H7 (cell line): ENCODE results near the gene RNF227. TPM values are rescaled to one million over a fixed set of nuclear protein-coding genes. Genes with fewer than 3 reads are reported as not detected.

ENCODE experiments used
- DNase-seq: peaks from one replicate; pipeline ENCODE4 v3.0.0; 2012
- H3K27me3 ChIP-seq: 2 replicates; pipeline ENCODE4 v1.6.0; 2011; ENCODE audit warnings: mild to moderate bottlenecking, low read length; ENCODE audit not compliant: control insufficient read depth, insufficient read depth
- H3K36me3 ChIP-seq: replicated peaks from 2 replicates; pipeline ENCODE4 v1.5.1; 2011; ENCODE audit warnings: low read length; ENCODE audit not compliant: control insufficient read depth, insufficient read depth
- H3K4me3 ChIP-seq: 2 replicates; pipeline ENCODE4 v1.5.1; 2011; ENCODE audit warnings: low read depth, mild to moderate bottlenecking, control low read depth, low read length, moderate library complexity; ENCODE audit not compliant: insufficient read depth
- total RNA-seq: library from RNA; depleted of rRNA; stranded (reverse); fragments of >200 nt; shearing (Covaris generic); gene quantifications from 2 replicates; pipeline ENCODE4 v1.2.3, GENCODE V29; 2014

Gene RNF227
- total RNA-seq, 1 experiment from 2014 or later, result 0.17 TPM

DNA sequence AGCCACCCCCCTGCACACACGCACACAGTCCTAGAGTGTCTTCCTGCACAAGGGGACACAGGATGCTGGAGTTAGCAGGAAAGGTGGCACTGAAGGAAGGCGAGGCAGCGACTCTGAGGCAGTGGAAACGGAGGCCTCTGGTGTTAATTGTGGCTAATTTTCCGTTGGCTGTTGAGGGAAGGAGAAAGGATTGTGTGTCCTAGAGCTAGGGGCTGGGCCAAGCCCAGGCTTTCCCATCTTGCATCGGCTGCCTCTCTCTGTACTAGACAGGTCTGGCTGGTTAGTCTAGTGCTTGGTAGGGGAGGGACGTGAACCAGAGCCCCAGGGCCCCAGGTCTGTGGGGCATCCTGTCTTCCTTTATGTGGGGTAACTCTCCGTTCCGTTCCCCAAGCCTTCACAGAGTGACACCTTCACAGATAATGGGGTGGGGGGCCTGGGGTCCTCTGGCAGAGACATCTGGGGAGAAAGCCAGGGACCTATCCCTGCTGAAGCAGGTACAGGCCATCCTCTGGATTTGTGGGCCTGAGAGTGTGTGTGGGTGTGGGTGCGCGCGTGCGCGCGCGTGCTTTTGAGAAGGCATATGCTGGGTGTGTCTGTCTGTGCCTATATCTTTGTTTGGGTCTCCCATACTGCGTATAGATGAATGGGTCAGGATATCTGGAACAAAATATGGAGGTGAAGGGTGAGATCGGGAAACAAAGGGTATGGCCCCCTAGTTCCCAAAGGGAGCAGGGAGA lies 27.7 kb downstream of the RNF227 start, which contains the start of gene CHD3:
TSS of gene CHD3 (plus strand) at position 606 of the 737 bp plus-strand sequence. CDS start 212 bp downstream, outside the sequence.
- H3K36me3 ChIP-seq, result no peaks in the 10 kb centered on the region
- peak within 1 kb of the TSS; percentile 72 for H3K4me3 ChIP-seq
- peak; percentile 49 for DNase-seq
- H3K27me3 ChIP-seq, result peaks cover 17% of the 10 kb centered on the region

DNA sequence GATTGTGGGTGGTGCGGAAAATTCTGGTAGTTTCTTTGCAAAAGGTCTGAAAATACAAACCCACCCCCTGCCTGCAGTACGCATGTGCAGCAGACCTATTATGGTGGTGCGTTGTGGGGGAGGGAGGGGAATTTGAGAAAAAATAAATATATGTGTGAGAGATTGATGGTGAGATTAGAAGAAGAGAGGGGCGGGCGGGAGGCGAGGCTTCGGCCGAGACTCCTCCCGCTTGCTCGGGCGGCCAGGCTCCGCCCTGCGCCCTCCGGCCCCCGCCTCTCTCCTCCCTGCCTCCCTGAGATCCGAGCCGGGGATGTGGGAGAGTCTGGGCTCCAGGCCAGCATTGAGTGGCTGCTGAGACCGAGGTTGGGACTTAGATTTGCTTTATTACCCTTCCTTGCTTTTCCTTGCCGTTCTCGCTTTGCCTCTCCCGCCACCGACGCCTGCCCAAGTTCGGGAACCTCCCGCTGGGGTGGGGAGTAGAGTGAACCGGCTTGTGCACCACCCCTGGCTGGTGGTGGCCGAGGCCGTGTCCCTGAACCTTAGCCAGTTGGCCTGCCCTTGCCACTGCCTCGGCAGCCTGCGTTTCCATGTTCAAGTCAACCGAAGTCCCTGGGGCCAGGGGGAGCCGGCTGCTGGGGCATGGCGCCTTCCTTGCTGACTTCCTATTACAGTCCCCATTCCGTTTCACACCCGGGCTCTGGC lies 28.5 kb downstream of the RNF227 start:
- peaks cover 17% of the 10 kb centered on the region for H3K27me3 ChIP-seq
- DNase-seq, result peak; percentile 96
- peak overlapping the region; percentile 72 for H3K4me3 ChIP-seq
- no peaks in the 10 kb centered on the region for H3K36me3 ChIP-seq

DNA sequence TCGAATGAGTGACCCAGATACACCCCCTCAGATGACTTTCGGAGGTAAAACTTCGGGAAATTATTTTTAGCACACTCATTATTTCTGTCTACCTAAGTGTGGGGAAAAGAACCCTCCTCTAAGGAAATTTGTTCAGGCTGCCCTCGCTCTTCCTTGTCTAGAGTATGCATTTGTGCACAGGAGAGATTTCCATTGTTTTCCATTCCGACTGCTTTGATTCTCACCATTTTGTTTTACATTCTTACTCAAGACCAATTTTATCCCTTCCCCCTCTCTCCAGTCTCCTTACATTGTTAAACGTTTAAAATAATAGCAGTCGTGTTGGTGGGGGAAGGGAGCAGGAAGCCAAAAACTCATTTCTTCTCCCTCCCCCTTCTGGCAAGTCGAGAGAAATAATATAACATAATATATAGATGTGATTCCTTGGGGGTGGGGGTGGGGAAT lies 29.0 kb downstream of the RNF227 start:
- peak overlapping the region; percentile 72 for H3K4me3 ChIP-seq
- no peak for DNase-seq
- H3K36me3 ChIP-seq, result no peaks in the 10 kb centered on the region
- H3K27me3 ChIP-seq, result peaks cover 17% of the 10 kb centered on the region

DNA sequence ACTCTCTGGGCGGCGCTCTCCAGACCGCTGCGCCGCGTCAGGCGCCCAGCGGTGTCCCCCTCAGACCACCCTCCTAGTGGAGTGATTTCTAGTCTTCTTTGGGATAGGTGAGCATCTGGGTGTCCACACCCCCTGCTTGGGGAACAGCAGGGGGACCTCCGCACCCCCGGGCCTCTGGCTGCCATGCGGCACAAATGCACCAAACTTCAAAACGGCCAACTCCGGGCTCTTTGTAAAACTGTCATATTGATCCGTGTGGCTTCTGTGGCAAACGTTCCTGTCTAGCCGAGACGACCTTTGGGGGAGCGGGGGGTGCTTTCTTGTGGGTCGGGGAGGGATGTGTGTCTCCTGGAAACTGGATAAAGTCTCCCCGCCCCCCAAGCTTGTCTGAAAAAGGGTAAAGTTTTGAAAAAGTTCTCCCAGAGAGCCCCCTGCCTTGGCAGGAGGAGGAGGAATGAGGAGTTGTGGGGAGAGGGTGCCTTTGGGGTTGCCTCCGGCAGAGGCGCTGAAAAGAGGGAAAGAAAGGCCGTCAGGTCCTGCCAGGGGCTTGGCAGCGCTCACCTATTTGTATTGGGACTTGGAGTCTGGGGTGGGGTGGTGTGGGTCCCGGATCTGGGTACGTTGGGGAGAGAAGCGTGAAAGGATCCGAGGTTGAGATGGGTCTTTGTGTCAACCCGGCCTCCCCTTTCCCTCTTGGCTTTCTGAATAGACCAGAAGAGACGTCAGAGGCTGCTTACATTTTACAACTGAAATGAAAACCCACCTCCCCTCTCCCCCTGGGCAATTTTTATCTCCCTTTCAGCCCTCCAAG lies 29.7 kb downstream of the RNF227 start:
- DNase-seq, result peak; percentile 86
- no peaks in the 10 kb centered on the region for H3K36me3 ChIP-seq
- peak overlapping the region; percentile 72 for H3K4me3 ChIP-seq
- peaks cover 17% of the 10 kb centered on the region for H3K27me3 ChIP-seq

DNA sequence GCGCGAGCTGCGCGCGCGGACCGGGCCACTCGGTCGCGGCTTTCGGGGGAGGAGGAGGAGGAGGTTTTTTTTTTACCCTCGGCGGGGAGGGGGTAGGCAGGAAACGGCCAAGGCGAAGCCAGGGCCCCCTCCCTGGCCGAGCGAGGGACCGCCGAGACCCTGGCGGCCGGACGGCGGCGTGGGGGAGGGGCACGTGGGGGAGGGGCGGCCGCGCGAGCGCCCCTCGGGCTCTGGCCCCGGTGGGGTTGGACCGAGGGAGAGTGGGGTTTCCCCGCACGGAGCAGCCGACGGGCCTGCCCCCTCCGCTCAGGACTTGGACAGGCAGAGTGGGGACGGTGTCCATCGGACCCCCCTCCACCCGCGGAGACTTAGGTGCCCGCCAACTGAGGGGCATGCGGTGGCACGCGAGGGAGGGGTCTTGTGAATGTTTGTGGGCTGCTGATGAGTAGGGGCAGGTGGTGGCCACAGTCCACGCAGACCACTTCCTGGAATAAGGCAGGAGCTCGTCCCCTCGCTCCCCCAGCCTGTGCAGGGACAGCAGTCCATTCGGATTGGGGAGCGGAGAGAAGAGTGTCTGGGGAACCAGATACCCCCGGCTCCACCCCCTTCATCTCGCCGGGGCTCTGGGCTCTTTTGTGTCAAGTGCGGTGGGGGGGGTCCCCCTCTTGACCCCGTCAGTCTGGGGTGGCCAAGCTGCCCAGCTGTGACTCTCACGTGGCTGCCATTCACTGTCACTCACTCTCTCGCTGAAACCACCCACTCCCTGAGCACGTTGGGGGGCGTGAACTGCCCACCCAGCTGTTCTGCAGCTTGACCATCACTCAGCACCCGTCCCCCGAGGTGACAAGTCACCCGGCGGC lies 30.5 kb downstream of the RNF227 start:
- Histone ChIP-seq H3K27me3 (peaks cover 17% of the 10 kb centered on the region), H3K36me3 (no peaks in the 10 kb centered on the region), H3K4me3 (peak overlapping the region; percentile 72)
- peak; percentile 89 for DNase-seq

DNA sequence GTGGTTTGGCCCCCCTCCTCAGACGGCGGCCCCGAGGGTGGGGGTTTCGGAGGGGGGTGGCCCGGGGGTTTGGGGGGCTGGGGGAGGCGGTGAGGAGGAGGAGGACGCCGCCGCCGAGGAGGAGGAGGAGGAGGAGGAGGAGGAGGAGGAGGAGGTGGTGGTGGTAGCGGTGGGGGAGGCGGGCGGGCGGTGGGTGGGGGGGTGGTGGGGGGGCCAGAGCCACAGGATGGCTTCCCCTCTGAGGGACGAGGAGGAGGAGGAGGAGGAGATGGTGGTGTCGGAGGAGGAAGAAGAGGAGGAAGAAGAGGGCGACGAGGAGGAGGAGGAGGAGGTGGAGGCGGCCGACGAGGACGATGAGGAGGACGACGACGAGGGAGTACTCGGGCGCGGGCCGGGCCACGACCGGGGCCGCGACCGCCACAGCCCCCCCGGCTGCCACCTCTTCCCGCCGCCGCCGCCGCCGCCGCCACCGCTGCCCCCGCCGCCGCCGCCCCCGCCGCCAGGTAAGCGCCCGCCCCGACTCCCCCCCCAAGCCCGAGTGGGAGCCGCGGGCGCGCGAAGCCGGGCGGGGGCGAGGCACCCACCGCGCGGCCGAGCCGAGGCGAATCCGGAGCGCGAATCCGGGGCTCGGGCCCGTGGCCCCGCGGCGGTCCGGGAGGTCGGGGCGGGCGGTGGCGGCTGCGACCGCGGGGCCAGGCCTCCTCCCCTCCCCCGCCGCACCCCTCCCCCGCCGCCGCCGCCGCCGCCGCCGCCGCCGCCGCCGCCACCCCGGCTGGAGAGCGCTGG lies 31.3 kb downstream of the RNF227 start:
- Histone ChIP-seq H3K4me3 (peak overlapping the region; percentile 72), H3K36me3 (no peaks in the 10 kb centered on the region), H3K27me3 (peaks cover 17% of the 10 kb centered on the region)
- DNase-seq, result peak; percentile 81

DNA sequence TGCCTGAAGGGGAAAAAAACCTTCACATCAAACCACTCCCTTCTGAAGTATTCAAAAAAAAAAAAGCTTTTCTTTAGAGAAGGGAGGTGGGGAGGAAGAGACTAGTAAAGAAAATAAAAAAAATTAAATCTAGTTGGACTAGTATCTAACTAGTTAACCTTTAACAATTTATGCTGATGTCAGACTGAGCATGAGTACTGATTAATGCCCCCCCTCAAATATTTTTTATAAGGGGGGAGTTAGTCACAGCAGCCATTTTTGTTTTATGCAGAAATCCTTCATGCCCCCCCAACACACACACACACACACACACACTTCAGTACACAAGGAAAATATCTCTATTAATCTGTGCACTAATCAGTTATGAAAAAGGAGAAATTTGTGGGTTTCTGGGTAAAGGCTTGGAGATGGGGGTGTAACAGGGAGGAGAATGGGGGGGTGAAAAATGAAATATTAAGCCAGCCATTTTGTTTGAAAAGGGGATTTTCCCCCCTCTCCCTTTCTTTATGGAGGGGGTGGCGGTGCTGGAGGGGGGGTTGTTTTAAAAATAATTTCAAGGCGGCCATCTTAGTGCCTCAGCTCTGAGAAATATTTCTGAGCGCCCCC lies 32.2 kb downstream of the RNF227 start:
- no peaks in the 10 kb centered on the region for H3K36me3 ChIP-seq
- no peak for DNase-seq
- peaks cover 17% of the 10 kb centered on the region for H3K27me3 ChIP-seq
- no peak overlapping the region for H3K4me3 ChIP-seq

DNA sequence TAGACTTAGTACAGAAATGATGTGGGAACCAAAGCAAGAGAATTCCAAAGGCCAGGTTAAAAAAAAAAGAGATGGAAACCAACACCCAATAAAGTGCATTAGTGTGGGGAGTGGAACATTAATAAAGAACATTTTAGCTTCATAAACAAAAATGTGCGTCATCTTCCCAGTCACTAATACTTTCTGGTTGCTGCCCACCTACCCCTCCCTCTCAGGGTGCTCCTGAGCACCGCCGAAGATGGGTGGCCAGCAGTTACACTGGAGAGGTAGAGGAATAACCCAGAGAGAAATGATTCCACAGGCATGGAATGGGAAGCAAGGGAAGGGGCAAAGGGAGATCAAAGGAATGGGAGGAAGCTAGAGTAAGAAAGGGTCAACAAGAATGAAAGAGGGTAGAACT lies 33.5 kb downstream of the RNF227 start:
- peaks cover 17% of the 10 kb centered on the region for H3K27me3 ChIP-seq
- H3K36me3 ChIP-seq, result no peaks in the 10 kb centered on the region
- no peak for DNase-seq
- no peak overlapping the region for H3K4me3 ChIP-seq

DNA sequence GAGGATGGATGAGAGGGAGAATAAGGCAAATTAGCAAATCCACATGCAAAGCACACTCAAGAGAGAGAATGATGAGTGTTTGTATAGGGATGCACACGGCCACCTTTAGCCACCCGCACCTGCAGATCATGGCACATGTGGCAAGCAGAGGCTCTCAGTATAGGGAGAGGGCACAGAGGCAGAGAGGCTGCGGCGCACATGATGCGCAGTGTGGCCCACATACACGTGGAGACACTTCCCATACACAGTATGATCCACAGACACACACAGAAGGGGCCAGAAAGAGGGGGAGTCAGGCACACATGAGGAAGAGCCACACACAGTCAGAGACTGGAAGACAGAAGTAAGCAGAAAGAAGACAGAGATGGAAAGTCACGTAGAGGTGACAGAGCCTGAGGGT lies 34.0 kb downstream of the RNF227 start:
- no peaks in the 10 kb centered on the region for H3K36me3 ChIP-seq
- H3K4me3 ChIP-seq, result no peak overlapping the region
- peaks cover 16% of the 10 kb centered on the region for H3K27me3 ChIP-seq
- no peak for DNase-seq

DNA sequence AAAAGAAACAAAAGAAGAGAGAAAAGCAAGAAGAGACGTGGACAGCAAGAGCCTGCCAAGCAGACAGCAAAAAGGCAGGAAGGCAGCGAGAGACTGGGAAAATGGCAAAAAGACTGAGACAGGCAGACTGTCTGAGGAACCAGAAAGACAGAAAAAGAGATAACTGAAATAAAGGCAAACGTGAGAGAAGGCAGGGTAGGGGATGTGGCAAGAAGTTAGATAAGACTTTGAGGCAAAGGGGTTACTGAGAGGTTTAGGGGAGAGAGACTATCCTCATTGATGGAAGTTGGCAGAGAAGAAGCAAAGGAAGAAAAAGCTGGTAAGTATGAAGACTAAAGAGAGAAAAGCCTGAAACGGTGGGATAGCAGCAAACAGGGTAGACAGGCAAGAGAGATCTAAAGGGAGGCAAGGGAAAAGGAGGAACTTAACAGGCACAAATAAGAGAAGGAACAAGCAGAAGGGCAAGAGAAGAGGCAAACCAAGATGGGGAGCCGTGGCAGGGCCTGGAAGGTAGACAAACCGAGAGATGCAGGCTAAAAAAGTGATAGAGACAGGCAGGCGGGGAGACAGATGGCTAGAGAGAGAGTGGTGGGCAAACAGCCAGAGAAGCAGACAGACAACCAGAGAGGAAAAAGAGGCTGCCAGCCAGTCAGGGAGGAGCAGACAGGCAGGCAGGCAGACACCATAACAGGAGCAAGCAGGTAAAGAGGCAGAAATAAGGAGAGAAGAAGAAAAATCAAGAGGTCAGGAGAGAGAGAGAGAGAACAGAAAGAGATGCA lies 34.6 kb downstream of the RNF227 start:
- no peak for DNase-seq
- Histone ChIP-seq H3K27me3 (peaks cover 11% of the 10 kb centered on the region), H3K36me3 (no peaks in the 10 kb centered on the region), H3K4me3 (no peak overlapping the region)

DNA sequence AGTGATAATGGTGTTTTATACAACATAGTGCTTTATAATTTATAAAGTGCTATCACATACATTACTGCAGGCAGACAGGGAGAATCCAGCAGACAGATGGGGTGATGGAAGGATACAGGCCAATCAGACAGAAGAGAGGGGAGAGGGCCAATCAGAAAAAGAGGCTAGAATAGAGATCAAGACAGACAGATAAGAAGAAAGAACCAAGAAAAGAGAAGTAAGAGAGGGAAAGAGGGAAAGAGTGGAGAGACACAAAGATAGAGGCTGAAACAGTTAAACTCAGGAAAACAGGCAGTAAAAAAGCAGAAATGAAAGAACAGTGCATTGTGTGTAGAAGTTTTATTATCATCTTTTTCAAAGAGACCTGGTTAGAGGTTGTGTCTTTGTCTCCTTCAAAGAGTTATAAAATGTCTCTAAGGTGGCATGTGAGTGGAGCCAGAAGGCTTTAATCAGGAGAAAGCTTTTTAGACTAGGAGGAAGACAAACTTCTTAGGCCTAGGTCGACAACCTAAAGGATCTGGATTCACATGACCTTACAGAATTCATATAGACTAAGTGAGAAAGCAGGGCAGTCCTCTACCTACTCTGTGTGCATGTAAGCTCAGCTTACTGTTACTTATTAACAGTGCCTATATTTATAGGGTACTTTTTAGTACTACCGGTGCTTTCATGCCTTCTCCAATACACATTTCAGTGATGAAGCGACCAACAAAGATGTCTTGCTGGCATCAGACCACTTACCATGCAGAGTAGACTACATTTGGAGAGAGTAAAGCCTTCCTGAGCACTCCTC lies 35.8 kb downstream of the RNF227 start:
- H3K27me3 ChIP-seq, result no peaks in the 10 kb centered on the region
- no peak for DNase-seq
- H3K36me3 ChIP-seq, result no peaks in the 10 kb centered on the region
- H3K4me3 ChIP-seq, result no peak overlapping the region

DNA sequence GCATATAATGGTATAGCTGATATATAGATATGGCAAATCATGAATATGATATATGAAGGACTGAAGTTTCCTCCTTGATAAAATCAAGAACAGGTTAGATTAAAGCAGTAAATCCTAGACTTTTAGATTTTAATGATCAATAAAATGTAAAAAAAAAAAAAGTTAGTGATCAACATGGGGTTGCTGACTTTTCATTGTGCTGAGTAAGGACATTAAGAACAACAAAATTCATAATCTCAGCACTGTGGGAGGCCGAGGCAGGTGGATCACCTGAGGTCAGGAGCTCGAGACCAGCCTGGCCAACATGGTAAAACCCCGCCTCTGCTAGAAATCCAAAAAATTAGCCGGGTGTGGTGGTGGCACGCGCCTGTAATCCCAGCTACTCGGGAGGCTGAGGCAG lies 37.9 kb downstream of the RNF227 start:
- DNase-seq, result no peak
- Histone ChIP-seq H3K4me3 (no peak overlapping the region), H3K27me3 (no peaks in the 10 kb centered on the region), H3K36me3 (no peaks in the 10 kb centered on the region)
